B cell (primary cell): ENCODE data around the gene KRT222. TPM values are rescaled to one million over a fixed set of nuclear protein-coding genes. Genes with fewer than 3 reads are reported as not detected.
A peak's percentile ranks its signal among the peaks of the same experiment; 100 is the strongest.

Source experiments
- ATAC-seq: fragments of 200-7000 bp; cut with Tn5 transposase; one replicate; pipeline ENCODE4 v1.10.0; 2021; ENCODE audit warnings: low read depth, mild to moderate bottlenecking, moderate number of reproducible peaks, moderate library complexity
- CTCF ChIA-PET: fragments of 350-600 bp; sonication (Branson Sonifier 250); formaldehyde crosslinking; loops from one replicate; lab custom pipeline; 2021; ENCODE audit warnings: antibody characterized with exemption, inconsistent platforms; lab: Charles Lee
- POLR2A ChIA-PET: fragments of 350-600 bp; sonication (Branson Sonifier 250); formaldehyde crosslinking; loops from one replicate; lab custom pipeline; 2021; ENCODE audit warnings: antibody characterized with exemption; lab: Charles Lee
- DNase-seq: peaks from one replicate; pipeline ENCODE4 v3.0.0; 2013
- H2AFZ ChIP-seq: 2 replicates; pipeline ENCODE4 v1.6.1; 2012; ENCODE audit warnings: mild to moderate bottlenecking, low read depth, low read length; ENCODE audit not compliant: insufficient read depth, poor library complexity, severe bottlenecking
- H3K27ac ChIP-seq, 2 donors: 1 replicate in 1 of 2; 2 replicates in 1 of 2; pipeline ENCODE4 v1.5.1; 2012 to 2013; ENCODE audit warnings: low read length in 2 of 2, mild to moderate bottlenecking in 2 of 2, moderate library complexity in 1 of 2
- H3K27me3 ChIP-seq, 4 experiments: fragments of 200-600 bp in 1 of 4; sonication (generic) in 1 of 4; replicated peaks in 1 of 4; 1 replicate in 2 of 4; 2 replicates in 2 of 4; pipeline versions ENCODE4 v1.6.1 to v1.7.0; 2013 to 2016; ENCODE audit warnings: low read length in 3 of 4, mild to moderate bottlenecking in 2 of 4, mixed read lengths in 1 of 4, moderate library complexity in 1 of 4; ENCODE audit not compliant: insufficient read depth in 4 of 4, control insufficient read depth in 3 of 4; ENCODE audit errors: control extremely low read depth in 1 of 4
- H3K36me3 ChIP-seq, 2 experiments: replicated peaks in 1 of 2; 1 replicate in 1 of 2; 2 replicates in 1 of 2; pipeline versions ENCODE4 v1.6.1 to v1.7.1; 2013; ENCODE audit warnings: low read length in 1 of 2; ENCODE audit not compliant: insufficient read depth in 2 of 2, control insufficient read depth in 1 of 2; ENCODE audit errors: control extremely low read depth in 1 of 2, extremely low read depth in 1 of 2
- H3K4me1 ChIP-seq, 2 donors: fragments of 200-600 bp in 1 of 2; sonication (generic) in 1 of 2; 1 replicate in 1 of 2; 2 replicates in 1 of 2; pipeline versions ENCODE4 v1.5.1 to v1.6.1; 2013 to 2017; ENCODE audit warnings: low read length in 2 of 2; ENCODE audit not compliant: control insufficient read depth in 2 of 2, insufficient read depth in 2 of 2
- H3K4me2 ChIP-seq: replicated peaks from 2 replicates; pipeline ENCODE3; 2012; ENCODE audit warnings: mild to moderate bottlenecking, low read depth, low read length; ENCODE audit not compliant: poor library complexity, severe bottlenecking
- H3K4me3 ChIP-seq, 5 experiments: fragments of 200-600 bp in 1 of 5; sonication (generic) in 1 of 5; 1 replicate in 3 of 5; 2 replicates in 2 of 5; pipeline versions ENCODE4 v1.5.1 to v1.7.0; 2011 to 2016; ENCODE audit warnings: low read length in 4 of 5, mild to moderate bottlenecking in 4 of 5, low read depth in 2 of 5, control low read depth in 1 of 5, moderate library complexity in 1 of 5; ENCODE audit not compliant: insufficient read depth in 1 of 5; ENCODE audit errors: control extremely low read depth in 1 of 5, extremely low read depth in 1 of 5
- H3K79me2 ChIP-seq: fragments of 200-600 bp; sonication (generic); one replicate; pipeline ENCODE4 v1.6.0; 2016; ENCODE audit warnings: low read length; ENCODE audit not compliant: control insufficient read depth, insufficient read depth
- H3K9ac ChIP-seq: fragments of 200-600 bp; sonication (generic); 2 replicates; pipeline ENCODE4 v1.6.1; 2017; ENCODE audit warnings: mild to moderate bottlenecking, low read length, moderate library complexity
- H3K9me3 ChIP-seq, 3 donors: one replicate each; pipeline versions ENCODE4 v1.6.1 to v1.7.1; 2013; ENCODE audit warnings: low read length in 2 of 3; ENCODE audit not compliant: control insufficient read depth in 2 of 3, insufficient read depth in 1 of 3; ENCODE audit errors: control extremely low read depth in 1 of 3
- H4K20me1 ChIP-seq: 2 replicates; pipeline ENCODE4 v1.6.0; 2012; ENCODE audit warnings: mild to moderate bottlenecking, low read length; ENCODE audit not compliant: insufficient read depth, control insufficient read depth, poor library complexity, severe bottlenecking
- H3K27ac Mint-ChIP-seq: one replicate; pipeline ENCODE4 v1.8.0; 2021; ENCODE audit warnings: mixed read lengths
- H3K27me3 Mint-ChIP-seq: one replicate; pipeline ENCODE4 v1.8.0; 2021; ENCODE audit warnings: mixed read lengths
- H3K4me1 Mint-ChIP-seq: one replicate; pipeline ENCODE4 v1.8.0; 2021; ENCODE audit warnings: mixed read lengths
- H3K4me3 Mint-ChIP-seq: one replicate; pipeline ENCODE4 v1.8.0; 2021; ENCODE audit warnings: mixed read lengths
- H3K9me3 Mint-ChIP-seq: one replicate; pipeline ENCODE4 v1.8.0; 2022; ENCODE audit warnings: mixed read lengths; ENCODE audit not compliant: insufficient read depth
- CTCF ChIP-seq: fragments of 200-600 bp; IDR thresholded peaks from one replicate; pipeline ENCODE4 v1.8.0; 2022; ENCODE audit warnings: antibody characterized with exemption, mild to moderate bottlenecking
- EZH2 ChIP-seq: IDR thresholded peaks from 2 replicates; pipeline ENCODE4 v1.6.1; 2012; ENCODE audit warnings: borderline replicate concordance, low read depth, mild to moderate bottlenecking, moderate library complexity, low read length; ENCODE audit not compliant: insufficient read depth, poor library complexity, severe bottlenecking
- WGBS: methylation state at CpG from one replicate; pipeline ENCODE4 v1.1.5; 2013; ENCODE audit warnings: missing lambda C conversion rate; ENCODE audit not compliant: insufficient coverage; 5-methylcytosine and 5-hydroxymethylcytosine counted together
- intact Hi-C: fragments of 100-400 bp; cut with micrococcal nuclease; formaldehyde crosslinking; loops from one replicate; pipeline ENCODE4 v1.10.0; 2022
- polyA plus RNA-seq: library from polyadenylated mRNA; depleted of rRNA; stranded (reverse); fragments of >200 nt; gene quantifications from 2 replicates; pipeline ENCODE4 v1.2.3, GENCODE V29; 2012
- total RNA-seq, 2 donors: library from RNA; stranded (reverse); fragments of 120-200 nt in 1 of 2; gene quantifications; 1 replicate in 1 of 2; 2 replicates in 1 of 2; pipeline versions ENCODE4 v1.2.3 to v1.2.4, GENCODE V29; 2013 to 2022

Gene KRT222
- total and polyA plus RNA-seq, 2 donors (not counting 1 experiment from before 2014, with no cell fraction given), result not detected

- H3K4me2 ChIP-seq, result peak overlapping the region; percentile 77
- H3K9ac ChIP-seq, result peak overlapping the region; percentile 66
- H3K36me3 ChIP-seq, result no peaks in the 10 kb centered on the region
- H2AFZ ChIP-seq, result no peak overlapping the region
- intact Hi-C loops, result loop anchor here (5.0 kb wide), 2 partner anchors 202 to 257 kb away; partner anchors contain the start of genes GJD3 and TOP2A
- ATAC-seq, result no peak
- no peak overlapping the region for H3K27ac ChIP-seq
- H3K9me3 ChIP-seq, result no peaks in the 10 kb centered on the region
- no peaks in the 10 kb centered on the region for H3K27me3 ChIP-seq
- POLR2A ChIA-PET, result interaction anchor here (0.7 to 2.2 kb wide), 4 partner anchors 24 to 66 kb away, joined by 3 to 10 read pairs (median 6); partner anchors contain the start of gene SMARCE1
- DNase-seq, result no peak
- CTCF ChIA-PET, result interaction anchor here (0.6 to 11.9 kb wide), 29 partner anchors 8 to 1047 kb away, joined by 3 to 634 read pairs (median 5); partner anchors contain the start of genes CCR7, IGFBP4 and SMARCE1
- no peak overlapping the region for H3K27ac Mint-ChIP-seq
- peaks cover 6% of the 10 kb centered on the region for H3K79me2 ChIP-seq
- H3K4me1 ChIP-seq, result peaks cover 76% of the 10 kb centered on the region in 2 donors
- WGBS, result 88% methylated on average over 10 of the region's 16 CpGs
- peaks cover 73% of the 10 kb centered on the region for H3K4me1 Mint-ChIP-seq
- peak overlapping the region in 1 of 5 experiments; percentile 62 for H3K4me3 ChIP-seq
- no peaks in the 10 kb centered on the region for H3K9me3 Mint-ChIP-seq
- no peaks in the 10 kb centered on the region for H4K20me1 ChIP-seq
- H3K27me3 Mint-ChIP-seq, result no peaks in the 10 kb centered on the region
- TF ChIP-seq CTCF, result no peak
- no peak for TF ChIP-seq EZH2
- peak overlapping the region; percentile 10 for H3K4me3 Mint-ChIP-seq
Measured at GRCh38 chr17:40618754-40619625, 46.0 kb downstream of the KRT222 start.
